SK-N-SH treated with all-trans-retinoic acid at 6 μM for 48 hours (cell line): ENCODE data around the gene LRRFIP1.
"Not testable (repeated sequence)": the region's sequence is repeated elsewhere in the genome, so short reads cannot be mapped to it uniquely, and the experiment has no call there.

Source experiments
- ATAC-seq: fragments of 200-7000 bp; cut with Tn5 transposase; 3 replicates; pipeline ENCODE4 v1.9.1; 2020; ENCODE audit warnings: mild to moderate bottlenecking, moderate library complexity
- ARNTL ChIP-seq: fragments of 450-650 bp; formaldehyde crosslinking; IDR thresholded peaks from 2 replicates; pipeline ENCODE4 v1.5.0; 2020; ENCODE audit warnings: low read depth, mild to moderate bottlenecking, moderate library complexity, borderline replicate concordance
- BACH2 ChIP-seq: fragments of 250-450 bp; sonication (Bioruptor Pico); IDR thresholded peaks from 2 replicates; pipeline ENCODE4 v1.9.0; 2021; ENCODE audit warnings: mild to moderate bottlenecking, borderline replicate concordance
- CSDC2 ChIP-seq: fragments of 250-450 bp; sonication (Bioruptor Pico); IDR thresholded peaks from 2 replicates; pipeline ENCODE4 v1.5.0; 2020; ENCODE audit warnings: mild to moderate bottlenecking, moderate library complexity
- GLIS3 ChIP-seq: fragments of 250-450 bp; sonication (Bioruptor Pico); IDR thresholded peaks from 2 replicates; pipeline ENCODE4 v1.5.0; 2020; ENCODE audit warnings: mild to moderate bottlenecking, moderate library complexity
- ISL1 ChIP-seq: fragments of 250-450 bp; sonication (Bioruptor Pico); IDR thresholded peaks from 2 replicates; pipeline ENCODE4 v2.1.2; 2022; ENCODE audit warnings: mild to moderate bottlenecking, moderate library complexity
- PPARA ChIP-seq: fragments of 250-450 bp; sonication (Bioruptor Pico); IDR thresholded peaks from 2 replicates; pipeline ENCODE4 v1.5.0; 2020; ENCODE audit warnings: mild to moderate bottlenecking, borderline replicate concordance
- RARB ChIP-seq: fragments of 250-450 bp; sonication (Bioruptor Pico); IDR thresholded peaks from 2 replicates; pipeline ENCODE4 v1.8.0; 2021; ENCODE audit warnings: mild to moderate bottlenecking, moderate library complexity
- SNAI2 ChIP-seq: fragments of 250-450 bp; sonication (Bioruptor Pico); IDR thresholded peaks from 2 replicates; pipeline ENCODE4 v1.5.0; 2020; ENCODE audit warnings: mild to moderate bottlenecking, moderate library complexity
- TCF4 ChIP-seq: fragments of 250-450 bp; sonication (Bioruptor Pico); IDR thresholded peaks from 2 replicates; pipeline ENCODE4 v1.8.0; 2021; ENCODE audit warnings: mild to moderate bottlenecking, moderate library complexity, borderline replicate concordance
- ZC3H10 ChIP-seq: fragments of 250-450 bp; sonication (Bioruptor Pico); IDR thresholded peaks from 2 replicates; pipeline ENCODE4 v1.5.1; 2021; ENCODE audit warnings: mild to moderate bottlenecking, moderate library complexity
- ZFP30 ChIP-seq: fragments of 450-650 bp; formaldehyde crosslinking; IDR thresholded peaks from 2 replicates; pipeline ENCODE4 v1.5.0; 2022; ENCODE audit warnings: mild to moderate bottlenecking, moderate library complexity
- ZNF565 ChIP-seq: fragments of 450-650 bp; formaldehyde crosslinking; conservative IDR thresholded peaks from 2 replicates; pipeline ENCODE4 v1.5.0; 2020; ENCODE audit warnings: low read depth, mild to moderate bottlenecking, moderate library complexity
- TF ChIP-seq, protein P1 (sequence below): fragments of 250-450 bp; sonication (Bioruptor Pico); IDR thresholded peaks from 2 replicates; pipeline ENCODE4 v1.5.1; 2020; ENCODE audit warnings: low read depth, mild to moderate bottlenecking, moderate library complexity
- TF ChIP-seq, protein P2 (sequence below): fragments of 250-450 bp; sonication (Bioruptor Pico); IDR thresholded peaks from 2 replicates; pipeline ENCODE4 v1.5.1; 2021; ENCODE audit warnings: mild to moderate bottlenecking, moderate library complexity
- TF ChIP-seq, protein P3 (sequence below): fragments of 250-450 bp; sonication (Bioruptor Pico); IDR thresholded peaks from 2 replicates; pipeline ENCODE4 v1.5.0; 2020; ENCODE audit warnings: mild to moderate bottlenecking, moderate library complexity
- TF ChIP-seq, protein P4 (sequence below): fragments of 250-450 bp; sonication (Bioruptor Pico); IDR thresholded peaks from 2 replicates; pipeline ENCODE4 v1.8.0; 2020; ENCODE audit warnings: mild to moderate bottlenecking, moderate library complexity, borderline replicate concordance

LRRFIP1 gene

GRCh38 chr2:237593036-237593435, 34.4 kb upstream of the LRRFIP1 start (continued):
- no peak for TF ChIP-seq GLIS3 (CRISPR knock-in tag)

GRCh38 chr2:237593596-237594320, 33.6 kb upstream of the LRRFIP1 start:
- ATAC-seq, result no peak
- TF ChIP-seq, protein P1, sequence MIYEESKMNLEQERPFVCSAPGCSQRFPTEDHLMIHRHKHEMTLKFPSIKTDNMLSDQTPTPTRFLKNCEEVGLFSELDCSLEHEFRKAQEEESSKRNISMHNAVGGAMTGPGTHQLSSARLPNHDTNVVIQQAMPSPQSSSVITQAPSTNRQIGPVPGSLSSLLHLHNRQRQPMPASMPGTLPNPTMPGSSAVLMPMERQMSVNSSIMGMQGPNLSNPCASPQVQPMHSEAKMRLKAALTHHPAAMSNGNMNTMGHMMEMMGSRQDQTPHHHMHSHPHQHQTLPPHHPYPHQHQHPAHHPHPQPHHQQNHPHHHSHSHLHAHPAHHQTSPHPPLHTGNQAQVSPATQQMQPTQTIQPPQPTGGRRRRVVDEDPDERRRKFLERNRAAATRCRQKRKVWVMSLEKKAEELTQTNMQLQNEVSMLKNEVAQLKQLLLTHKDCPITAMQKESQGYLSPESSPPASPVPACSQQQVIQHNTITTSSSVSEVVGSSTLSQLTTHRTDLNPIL, result no peak
- TF ChIP-seq ISL1 (CRISPR knock-in tag) (no peak), ZFP30 (CRISPR knock-in tag) (no peak), BACH2 (CRISPR knock-in tag) (no peak), ARNTL (CRISPR knock-in tag) (no peak), PPARA (CRISPR knock-in tag) (no peak), TCF4 (no peak), ZNF565 (no peak), ZC3H10 (no peak)
- TF ChIP-seq, protein P2, sequence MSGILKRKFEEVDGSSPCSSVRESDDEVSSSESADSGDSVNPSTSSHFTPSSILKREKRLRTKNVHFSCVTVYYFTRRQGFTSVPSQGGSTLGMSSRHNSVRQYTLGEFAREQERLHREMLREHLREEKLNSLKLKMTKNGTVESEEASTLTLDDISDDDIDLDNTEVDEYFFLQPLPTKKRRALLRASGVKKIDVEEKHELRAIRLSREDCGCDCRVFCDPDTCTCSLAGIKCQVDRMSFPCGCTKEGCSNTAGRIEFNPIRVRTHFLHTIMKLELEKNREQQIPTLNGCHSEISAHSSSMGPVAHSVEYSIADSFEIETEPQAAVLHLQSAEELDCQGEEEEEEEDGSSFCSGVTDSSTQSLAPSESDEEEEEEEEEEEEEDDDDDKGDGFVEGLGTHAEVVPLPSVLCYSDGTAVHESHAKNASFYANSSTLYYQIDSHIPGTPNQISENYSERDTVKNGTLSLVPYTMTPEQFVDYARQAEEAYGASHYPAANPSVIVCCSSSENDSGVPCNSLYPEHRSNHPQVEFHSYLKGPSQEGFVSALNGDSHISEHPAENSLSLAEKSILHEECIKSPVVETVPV (CRISPR knock-in tag), result no peak
- TF ChIP-seq, protein P3, sequence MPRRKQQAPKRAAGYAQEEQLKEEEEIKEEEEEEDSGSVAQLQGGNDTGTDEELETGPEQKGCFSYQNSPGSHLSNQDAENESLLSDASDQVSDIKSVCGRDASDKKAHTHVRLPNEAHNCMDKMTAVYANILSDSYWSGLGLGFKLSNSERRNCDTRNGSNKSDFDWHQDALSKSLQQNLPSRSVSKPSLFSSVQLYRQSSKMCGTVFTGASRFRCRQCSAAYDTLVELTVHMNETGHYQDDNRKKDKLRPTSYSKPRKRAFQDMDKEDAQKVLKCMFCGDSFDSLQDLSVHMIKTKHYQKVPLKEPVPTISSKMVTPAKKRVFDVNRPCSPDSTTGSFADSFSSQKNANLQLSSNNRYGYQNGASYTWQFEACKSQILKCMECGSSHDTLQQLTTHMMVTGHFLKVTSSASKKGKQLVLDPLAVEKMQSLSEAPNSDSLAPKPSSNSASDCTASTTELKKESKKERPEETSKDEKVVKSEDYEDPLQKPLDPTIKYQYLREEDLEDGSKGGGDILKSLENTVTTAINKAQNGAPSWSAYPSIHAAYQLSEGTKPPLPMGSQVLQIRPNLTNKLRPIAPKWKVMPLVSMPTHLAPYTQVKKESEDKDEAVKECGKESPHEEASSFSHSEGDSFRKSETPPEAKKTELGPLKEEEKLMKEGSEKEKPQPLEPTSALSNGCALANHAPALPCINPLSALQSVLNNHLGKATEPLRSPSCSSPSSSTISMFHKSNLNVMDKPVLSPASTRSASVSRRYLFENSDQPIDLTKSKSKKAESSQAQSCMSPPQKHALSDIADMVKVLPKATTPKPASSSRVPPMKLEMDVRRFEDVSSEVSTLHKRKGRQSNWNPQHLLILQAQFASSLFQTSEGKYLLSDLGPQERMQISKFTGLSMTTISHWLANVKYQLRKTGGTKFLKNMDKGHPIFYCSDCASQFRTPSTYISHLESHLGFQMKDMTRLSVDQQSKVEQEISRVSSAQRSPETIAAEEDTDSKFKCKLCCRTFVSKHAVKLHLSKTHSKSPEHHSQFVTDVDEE (CRISPR knock-in tag), result no peak

DNA sequence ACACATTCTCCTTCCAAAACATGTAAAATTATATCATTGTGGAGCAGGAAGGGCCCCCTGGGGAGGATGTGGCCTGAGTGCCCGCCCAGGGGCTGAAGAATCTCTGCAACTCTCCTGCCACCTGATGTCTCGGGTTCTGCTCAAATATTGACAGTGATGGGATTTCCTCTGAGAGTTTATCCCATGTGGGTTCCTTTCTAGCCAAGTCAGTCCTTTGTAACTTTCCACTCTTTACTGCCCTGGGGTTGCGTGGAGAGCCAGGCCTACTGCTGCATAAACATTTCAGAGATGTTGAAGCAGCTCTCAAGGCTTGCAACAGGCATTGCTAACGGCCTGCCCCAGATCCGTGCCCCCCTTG, 32.9 kb upstream of the LRRFIP1 start:
- TF ChIP-seq, protein P3 (CRISPR knock-in tag), result no peak
- no peak for TF ChIP-seq ZNF565
- no peak for TF ChIP-seq SNAI2
- TF ChIP-seq BACH2 (CRISPR knock-in tag), result no peak
- no peak for ATAC-seq

DNA sequence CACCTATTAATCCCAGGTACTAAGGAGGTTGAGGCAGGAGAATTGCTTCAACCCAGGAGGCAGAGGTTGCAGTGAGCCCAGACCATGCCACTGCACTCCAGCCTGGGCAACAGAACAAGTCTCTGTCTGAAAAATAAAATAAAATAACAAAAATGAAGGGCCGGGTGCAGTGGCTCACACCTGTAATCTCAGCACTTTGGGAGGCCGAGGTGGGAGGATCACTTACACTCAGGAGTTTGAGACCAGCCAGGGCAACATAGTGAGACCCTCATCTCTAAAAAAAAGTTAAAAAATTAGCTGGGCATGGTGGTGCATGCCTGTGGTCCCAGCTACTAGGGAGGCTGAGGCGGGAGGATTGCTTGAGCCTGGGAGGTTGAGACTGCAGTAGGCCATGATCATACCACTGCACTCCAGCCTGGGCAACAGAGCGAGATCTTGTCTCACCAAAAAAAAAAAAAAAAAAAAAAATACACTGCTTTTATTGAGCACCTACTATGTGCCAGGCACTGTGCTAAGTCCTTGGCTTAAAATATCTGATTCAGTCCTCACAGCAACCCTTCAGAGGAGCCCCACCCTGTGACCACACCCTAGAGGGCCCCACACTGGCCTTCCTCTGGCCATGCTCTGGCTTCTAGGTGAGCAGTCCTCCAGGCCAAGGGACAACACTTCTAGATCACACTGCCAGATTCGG, 31.4 kb upstream of the LRRFIP1 start:
- ATAC-seq, result not testable (repeated sequence)

GRCh38 chr2:237596520-237597195, 30.7 kb upstream of the LRRFIP1 start:
- no peak; the same call in 2 of the 3 replicates for ATAC-seq
- no peak for TF ChIP-seq GLIS3 (CRISPR knock-in tag)
- no peak for TF ChIP-seq RARB
- TF ChIP-seq, protein P4, sequence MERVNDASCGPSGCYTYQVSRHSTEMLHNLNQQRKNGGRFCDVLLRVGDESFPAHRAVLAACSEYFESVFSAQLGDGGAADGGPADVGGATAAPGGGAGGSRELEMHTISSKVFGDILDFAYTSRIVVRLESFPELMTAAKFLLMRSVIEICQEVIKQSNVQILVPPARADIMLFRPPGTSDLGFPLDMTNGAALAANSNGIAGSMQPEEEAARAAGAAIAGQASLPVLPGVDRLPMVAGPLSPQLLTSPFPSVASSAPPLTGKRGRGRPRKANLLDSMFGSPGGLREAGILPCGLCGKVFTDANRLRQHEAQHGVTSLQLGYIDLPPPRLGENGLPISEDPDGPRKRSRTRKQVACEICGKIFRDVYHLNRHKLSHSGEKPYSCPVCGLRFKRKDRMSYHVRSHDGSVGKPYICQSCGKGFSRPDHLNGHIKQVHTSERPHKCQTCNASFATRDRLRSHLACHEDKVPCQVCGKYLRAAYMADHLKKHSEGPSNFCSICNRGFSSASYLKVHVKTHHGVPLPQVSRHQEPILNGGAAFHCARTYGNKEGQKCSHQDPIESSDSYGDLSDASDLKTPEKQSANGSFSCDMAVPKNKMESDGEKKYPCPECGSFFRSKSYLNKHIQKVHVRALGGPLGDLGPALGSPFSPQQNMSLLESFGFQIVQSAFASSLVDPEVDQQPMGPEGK (CRISPR knock-in tag), result no peak
- TF ChIP-seq PPARA (CRISPR knock-in tag), result no peak
- TF ChIP-seq, protein P2 (CRISPR knock-in tag), result no peak
- TF ChIP-seq, protein P3 (CRISPR knock-in tag), result no peak
- no peak for TF ChIP-seq ARNTL (CRISPR knock-in tag)
- TF ChIP-seq BACH2 (CRISPR knock-in tag), result no peak
- no peak for TF ChIP-seq CSDC2 (CRISPR knock-in tag)
